NCI-H1436 treated with DMSO at 0.1 percent for 48 hours (cell line): ENCODE measurements around the gene ARHGAP6.

Source experiments
- DNase-seq: peaks from one replicate; lab custom pipeline; 2025; lab: John Stamatoyannopoulos, UW

Gene ARHGAP6

DNA sequence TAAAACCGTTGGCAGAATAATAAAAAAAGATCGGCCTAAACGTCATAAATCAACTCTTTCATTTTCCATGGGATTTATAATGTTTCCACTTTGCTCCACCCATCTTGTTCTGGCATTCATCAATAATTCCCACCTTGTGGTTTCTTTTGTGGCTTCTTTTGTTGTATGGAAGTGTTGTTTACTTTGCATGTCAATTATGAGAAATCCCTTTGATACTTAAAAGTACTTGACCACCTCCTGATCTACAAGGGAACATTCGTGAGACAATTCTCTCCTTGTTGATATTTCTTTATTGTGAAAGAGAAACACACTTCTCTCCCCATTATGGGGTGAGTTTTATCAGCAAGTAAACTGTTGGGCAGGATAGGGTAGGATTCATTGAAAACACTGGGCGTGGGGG lies 369.7 kb downstream of the ARHGAP6 start:
- DNase-seq = no peak

GRCh38 chrX:11293113-11293512 lies 372.6 kb downstream of the ARHGAP6 start, which contains the start of gene AMELX:
Gene AMELX (plus strand): TSS chrX:11293413. CDS start chrX:11294789, 1,376 bp downstream.
- DNase-seq = no peak

DNA sequence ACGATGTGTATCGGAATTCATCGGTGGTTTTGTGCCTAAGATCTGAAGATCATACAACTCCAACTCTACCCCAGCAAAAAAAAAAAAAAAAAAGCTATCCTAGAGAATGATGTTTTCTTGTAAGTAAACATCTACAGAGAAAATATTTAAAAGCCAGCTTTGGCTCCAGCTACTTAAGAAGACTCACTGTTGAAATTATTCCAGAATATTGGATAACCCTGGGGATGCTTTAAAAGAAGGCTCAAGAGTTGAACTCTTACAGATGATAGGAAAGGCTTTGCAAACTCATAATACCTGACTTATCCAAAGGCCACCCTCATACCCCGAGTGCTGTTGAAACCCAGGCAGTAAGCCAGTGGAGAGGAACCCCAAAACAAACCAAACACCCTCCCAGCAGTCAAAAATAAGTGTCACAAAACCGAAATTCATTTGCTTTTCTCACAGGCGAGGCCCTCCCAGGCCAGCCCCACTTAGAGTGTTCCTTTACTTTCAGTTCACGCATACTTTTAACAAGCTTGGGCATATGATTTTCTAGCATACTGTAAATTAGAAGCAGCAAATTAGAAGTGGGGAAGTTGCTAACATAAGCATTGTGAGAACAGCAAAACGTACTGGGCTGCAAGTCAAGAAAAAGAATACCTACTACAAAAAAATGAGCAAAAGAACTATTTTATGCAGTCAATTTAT lies 375.2 kb downstream of the ARHGAP6 start:
- DNase-seq = no peak

GRCh38 chrX:11287505-11287904 lies 378.2 kb downstream of the ARHGAP6 start:
- no peak for DNase-seq

DNA sequence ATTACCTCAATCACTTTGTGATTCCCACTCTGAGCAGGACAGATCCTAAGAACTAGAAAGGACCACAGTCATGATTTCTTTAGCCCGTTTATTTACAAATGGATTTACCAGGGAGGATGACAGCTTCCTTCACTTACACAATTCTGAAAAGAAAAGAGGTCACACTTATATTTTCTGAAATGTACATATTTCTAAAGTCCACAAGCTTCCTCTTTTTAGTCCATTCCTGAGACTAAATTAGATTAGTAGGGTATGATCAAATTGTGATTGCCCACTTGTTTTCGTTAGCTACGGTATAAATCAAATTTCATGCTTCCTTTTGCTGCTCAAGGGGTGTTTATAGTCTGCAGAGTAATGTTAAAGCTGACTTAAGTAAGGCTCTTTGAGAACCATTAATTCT lies 380.1 kb downstream of the ARHGAP6 start:
- no peak for DNase-seq

- no peak for DNase-seq
Measured at GRCh38 chrX:11282043-11282442, 383.7 kb downstream of the ARHGAP6 start.

DNA sequence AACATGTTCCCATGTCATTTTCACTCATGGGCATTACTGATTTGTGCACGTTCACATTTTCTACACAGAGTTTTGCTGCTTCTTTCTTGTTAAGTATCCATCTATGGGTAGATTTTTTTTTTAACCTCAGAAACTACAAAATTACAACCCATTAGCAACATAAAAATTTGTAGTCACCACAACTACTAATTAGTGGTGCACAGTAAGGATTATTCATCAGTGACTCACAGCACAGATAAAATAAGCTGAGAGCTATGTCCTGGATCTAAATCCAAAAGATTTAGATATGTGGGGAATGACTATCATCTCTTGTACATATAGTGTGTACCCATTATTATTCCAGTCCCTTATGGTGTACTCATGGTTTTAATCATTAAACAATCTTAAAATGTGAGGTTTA lies 392.2 kb downstream of the ARHGAP6 start:
- no peak for DNase-seq

DNA sequence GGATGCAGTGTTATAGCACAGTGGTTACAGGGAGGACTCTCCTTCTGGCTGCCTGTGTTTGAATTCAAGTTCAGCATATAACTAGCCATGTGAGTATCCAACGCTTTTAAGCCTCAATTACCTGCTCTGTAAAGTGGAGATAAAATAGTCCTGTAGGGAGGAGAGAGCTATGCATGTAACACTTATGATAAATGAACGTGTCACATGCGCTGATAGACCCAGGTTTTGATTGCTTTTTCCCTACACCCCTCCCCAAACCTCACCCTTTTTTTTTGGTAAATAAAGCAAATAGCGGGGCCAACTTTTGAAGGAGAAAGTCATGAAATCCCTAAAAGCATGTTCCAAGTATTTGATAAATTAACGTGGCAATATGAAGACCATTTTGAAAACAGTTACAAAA lies 392.9 kb downstream of the ARHGAP6 start:
- no peak for DNase-seq

- no peak for DNase-seq
Measured at GRCh38 chrX:11272290-11272689, 393.4 kb downstream of the ARHGAP6 start.

DNA sequence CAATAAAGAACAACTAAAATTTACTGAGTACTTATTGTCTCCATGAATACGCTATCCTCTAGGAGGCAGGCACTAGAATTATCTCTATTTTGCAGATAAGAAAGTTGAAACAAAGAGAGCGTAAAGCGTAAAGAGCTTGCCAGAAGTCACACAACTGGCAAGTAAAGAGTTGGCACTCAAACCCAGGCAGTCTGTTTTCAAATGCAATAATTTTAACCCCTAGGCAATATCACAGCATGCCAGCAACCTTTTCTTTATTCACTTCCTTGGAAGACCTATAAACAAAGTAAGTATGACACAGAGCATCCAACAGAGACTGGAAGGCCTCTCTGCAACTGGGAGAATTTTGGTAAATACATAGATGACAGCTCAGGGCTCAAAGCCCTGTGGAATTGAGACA lies 395.7 kb downstream of the ARHGAP6 start:
- DNase-seq = no peak

GRCh38 chrX:11269006-11269405 lies 396.7 kb downstream of the ARHGAP6 start:
- DNase-seq = no peak

GRCh38 chrX:11267425-11267824 lies 398.3 kb downstream of the ARHGAP6 start:
- DNase-seq = no peak

DNA sequence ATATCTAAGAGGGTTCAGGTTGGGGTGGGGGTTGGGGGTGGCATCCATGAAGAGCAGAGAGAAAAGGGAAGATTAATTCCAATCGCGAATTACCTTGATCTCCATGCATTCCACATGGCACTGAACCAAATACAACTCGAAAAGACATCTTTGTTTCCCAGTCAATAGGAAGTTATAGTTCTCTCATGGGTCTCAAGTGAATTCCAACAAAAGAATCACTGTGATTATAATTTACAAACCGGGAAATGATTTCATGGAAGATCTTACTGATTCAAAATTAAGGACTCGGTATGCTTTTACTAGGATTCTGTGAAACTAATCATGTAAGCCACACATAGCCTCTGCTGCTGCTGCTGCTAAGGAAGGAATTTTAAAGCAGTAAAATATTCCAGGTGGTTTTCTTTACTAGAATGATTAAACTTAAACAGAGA lies 399.1 kb downstream of the ARHGAP6 start:
- no peak for DNase-seq

GRCh38 chrX:11265352-11265751 lies 400.4 kb downstream of the ARHGAP6 start:
- no peak for DNase-seq

- no peak for DNase-seq
Measured at GRCh38 chrX:11264925-11265324, 400.8 kb downstream of the ARHGAP6 start.

DNA sequence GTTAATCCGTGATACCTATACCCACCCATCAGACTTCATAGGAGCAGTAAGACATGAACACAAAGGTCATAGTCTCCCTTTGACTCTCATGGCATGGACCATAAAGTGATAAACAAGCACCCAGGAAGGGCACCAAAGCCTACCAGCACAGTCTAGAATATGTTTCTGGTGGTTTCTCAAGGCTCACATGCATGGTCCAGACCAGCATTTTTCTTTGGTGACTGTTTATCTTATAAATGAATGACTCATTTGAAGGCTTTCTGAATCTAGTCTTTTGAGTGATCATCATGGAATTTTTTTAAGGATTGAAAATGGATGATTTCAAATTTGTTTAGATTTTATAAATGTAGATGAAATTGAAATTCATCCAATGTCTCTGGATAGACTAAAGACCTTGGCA lies 404.5 kb downstream of the ARHGAP6 start:
- DNase-seq = no peak

- no peak for DNase-seq
Measured at GRCh38 chrX:11259437-11259836, 406.3 kb downstream of the ARHGAP6 start.

GRCh38 chrX:11257711-11258110 lies 408.0 kb downstream of the ARHGAP6 start:
- no peak for DNase-seq

DNA sequence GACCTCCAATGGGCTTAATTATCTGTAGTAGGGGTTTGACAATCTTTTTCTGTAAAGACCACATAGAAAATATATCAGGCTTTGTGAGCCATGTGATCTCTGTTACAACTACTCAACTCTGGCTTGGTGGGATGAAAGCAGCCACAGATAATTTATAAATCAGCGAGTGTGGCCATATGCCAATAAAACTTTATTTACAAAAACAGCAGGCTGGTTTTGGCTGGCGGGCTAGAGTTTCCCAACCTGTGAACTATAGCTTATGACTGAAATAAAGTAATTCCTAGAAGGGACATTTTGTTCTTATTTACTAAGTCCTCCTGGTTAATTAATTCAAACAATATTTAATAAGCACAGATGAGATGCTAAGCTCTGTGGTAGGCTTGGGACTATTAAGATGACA lies 408.4 kb downstream of the ARHGAP6 start:
- DNase-seq = no peak

GRCh38 chrX:11254417-11255109 lies 411.2 kb downstream of the ARHGAP6 start:
- DNase-seq = no peak

DNA sequence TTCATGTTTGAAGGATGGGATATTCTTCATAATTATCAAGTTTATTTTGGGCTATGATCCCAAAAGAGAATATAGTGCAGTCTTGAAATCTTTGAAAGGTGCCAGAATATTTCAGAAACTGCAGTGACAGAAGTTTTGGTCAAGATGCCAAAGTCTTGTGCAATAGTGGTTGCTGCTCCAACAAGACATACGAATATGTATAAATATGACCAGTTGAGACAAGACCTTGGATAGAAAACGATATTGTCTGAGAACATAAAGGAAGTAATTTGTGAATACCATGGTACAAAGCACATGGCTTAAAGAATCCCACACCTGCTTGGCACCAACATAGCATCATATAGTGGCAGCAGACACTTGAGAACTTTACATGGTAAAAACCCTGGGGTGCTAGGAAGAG lies 421.1 kb downstream of the ARHGAP6 start:
- DNase-seq = no peak

DNA sequence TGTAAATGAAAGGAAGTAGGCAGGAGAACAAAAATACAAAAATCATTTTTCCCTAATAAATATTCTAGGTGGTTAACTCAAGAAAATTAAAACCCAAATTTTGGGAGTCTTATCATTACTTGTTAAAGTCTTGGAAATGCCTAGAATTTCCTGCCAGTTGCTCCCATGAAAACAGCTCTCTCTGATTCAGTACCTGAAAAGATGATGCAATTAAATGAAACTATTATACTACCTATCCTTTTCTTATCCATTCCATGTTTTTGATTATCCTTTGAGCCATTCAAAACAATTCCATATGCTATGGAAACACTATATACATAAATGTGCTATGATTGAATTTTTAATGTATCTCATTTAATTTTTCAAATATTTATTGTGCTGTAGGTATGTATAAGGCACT lies 423.0 kb downstream of the ARHGAP6 start:
- DNase-seq = no peak

GRCh38 chrX:11241720-11242119 lies 424.0 kb downstream of the ARHGAP6 start:
- DNase-seq = no peak

- DNase-seq = no peak
Measured at GRCh38 chrX:11239230-11239629, 426.5 kb downstream of the ARHGAP6 start.
